ENCODE measurements around the gene ZNF768. TPM values are rescaled to one million over a fixed set of nuclear protein-coding genes. Genes with fewer than 3 reads are reported as not detected.

Gene ZNF768
- total and polyA plus RNA-seq, 2 of the 13 experiments (the other 11 are each of a cell fraction or from before 2014, with no cell fraction given) = 26.7 to 34.4 TPM

- peak; percentile 18; the same call in 1 of the 2 replicates for TF ChIP-seq ISX (CRISPR knock-in tag; conservative IDR thresholded peaks at IDR 0.05)
- no peak for TF ChIP-seq ZNF557 (CRISPR knock-in tag; IDR thresholded peaks at IDR 0.05)
- TF ChIP-seq NFYB (CRISPR knock-in tag; IDR thresholded peaks at IDR 0.05) = peak; percentile 45
- peak; percentile 72; the same call in 1 of the 2 replicates for TF ChIP-seq GLI4 (CRISPR knock-in tag; IDR thresholded peaks at IDR 0.05; ENCODE audit: borderline replicate concordance)
- no peak for TF ChIP-seq ZNF562 (CRISPR knock-in tag; IDR thresholded peaks at IDR 0.05; ENCODE audit: borderline replicate concordance)
- TF ChIP-seq ZNF841 (CRISPR knock-in tag; IDR thresholded peaks at IDR 0.05; ENCODE audit: borderline replicate concordance) = no peak
- peak; percentile 55 for TF ChIP-seq ZNF878 (CRISPR knock-in tag; IDR thresholded peaks at IDR 0.05)
- TF ChIP-seq ZFP62 (CRISPR knock-in tag; IDR thresholded peaks at IDR 0.05) = no peak
- peak; percentile 91; the same call in 1 of the 2 replicates for TF ChIP-seq ZBTB20 (CRISPR knock-in tag; IDR thresholded peaks at IDR 0.05; ENCODE audit: borderline replicate concordance, low read depth)
- TF ChIP-seq CBX1 (IDR thresholded peaks at IDR 0.05; ENCODE audit: low read depth) = peak; percentile 78
- no peak for TF ChIP-seq FOXM1 (CRISPR knock-in tag; IDR thresholded peaks at IDR 0.05)
- no peak; the same call in 1 of the 2 replicates for TF ChIP-seq NFIC (IDR thresholded peaks at IDR 0.05; ENCODE audit: low read length)
- TF ChIP-seq SRY (CRISPR knock-in tag; IDR thresholded peaks at IDR 0.05) = peak; percentile 95
- peak; percentile 86; the same call in 1 of the 2 replicates for TF ChIP-seq STAT6 (CRISPR knock-in tag; IDR thresholded peaks at IDR 0.05; ENCODE audit: borderline replicate concordance)
- TF ChIP-seq FOXK1 (CRISPR knock-in tag; IDR thresholded peaks at IDR 0.05; ENCODE audit: borderline replicate concordance, low read depth) = peak; percentile 70; the same call in 1 of the 2 replicates
- peak; percentile 65; the same call in 1 of the 2 replicates for TF ChIP-seq NAIF1 (CRISPR knock-in tag; IDR thresholded peaks at IDR 0.05; ENCODE audit: borderline replicate concordance)
- TF ChIP-seq E2F2 (CRISPR knock-in tag; IDR thresholded peaks at IDR 0.05; ENCODE audit: borderline replicate concordance) = peak; percentile 77; the same call in 1 of the 2 replicates
- TF ChIP-seq PLSCR1 (CRISPR knock-in tag; IDR thresholded peaks at IDR 0.05; ENCODE audit: borderline replicate concordance) = no peak
- TF ChIP-seq YEATS4 (CRISPR knock-in tag; IDR thresholded peaks at IDR 0.05; ENCODE audit: borderline replicate concordance) = no peak
- TF ChIP-seq ATF4 (CRISPR knock-in tag; IDR thresholded peaks at IDR 0.05) = peak in 1 of 2 experiments; percentile 72; a peak in 1 of 4 replicates
- peak; percentile 78; the same call in 1 of the 2 replicates for TF ChIP-seq CSRNP1 (CRISPR knock-in tag; IDR thresholded peaks at IDR 0.05)
Observed at GRCh38 chr16:30557957-30558788, 31.8 kb upstream of the ZNF768 start, which contains the start of gene ZNF764 (continued).

Measured in HepG2 (cell line).